ENCODE measurements around the gene AAGAB. TPM values are rescaled to one million over a fixed set of nuclear protein-coding genes. Genes with fewer than 3 reads are reported as not detected.
A peak's percentile ranks its signal among the peaks of the same experiment; 100 is the strongest.

Gene AAGAB
- total RNA-seq, 1 experiment from 2014 or later, result 46.3 TPM

DNA sequence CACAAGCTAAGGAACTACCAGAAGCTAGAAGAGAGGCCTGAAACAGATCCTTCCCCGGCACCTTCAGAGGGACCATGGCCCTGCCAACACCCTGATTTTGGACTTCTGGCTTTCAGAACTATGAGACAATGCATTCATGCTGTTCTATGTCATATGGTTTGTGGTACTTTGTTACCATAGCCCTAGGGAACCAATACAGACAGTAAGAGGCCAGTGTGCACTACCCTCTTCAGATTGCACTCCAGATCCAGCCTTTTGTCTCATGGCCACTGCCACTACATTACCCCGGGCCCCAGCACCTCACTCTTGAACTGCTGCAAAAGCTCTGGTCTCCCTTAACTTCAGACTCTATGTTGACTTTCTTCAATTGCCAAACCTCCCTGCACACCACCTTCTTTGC lies 24.0 kb downstream of the AAGAB start:
- H3K27ac ChIP-seq (ENCODE audit: low read length), result no peak overlapping the region
- no peak overlapping the region for H3K4me2 ChIP-seq (ENCODE audit: low read depth, low read length, poor library complexity, severe bottlenecking)
- no peaks in the 10 kb centered on the region for H3K27me3 ChIP-seq (ENCODE audit: low read length)
- H3K4me1 ChIP-seq (ENCODE audit: low read length), result peaks cover 3% of the 10 kb centered on the region
- H3K79me2 ChIP-seq (ENCODE audit: low read length), result no peaks in the 10 kb centered on the region
- H3K9me3 ChIP-seq (ENCODE audit: low read length), result no peaks in the 10 kb centered on the region
- no peak overlapping the region for H3K9ac ChIP-seq (ENCODE audit: low read length)
- H3K36me3 ChIP-seq (ENCODE audit: insufficient read depth, low read length), result peaks cover 4% of the 10 kb centered on the region; the same call in 1 of the 2 replicates
- H4K20me1 ChIP-seq (ENCODE audit: insufficient read depth, low read depth, low read length), result peaks cover 8% of the 10 kb centered on the region; the same call in 1 of the 2 replicates
- H3K9me2 ChIP-seq (replicated peaks; ENCODE audit: insufficient read depth, low read length), result no peaks in the 10 kb centered on the region
- no peak for DNase-seq
- no peak overlapping the region for H3K4me3 ChIP-seq (ENCODE audit: low read length)
- no peak overlapping the region for H2AFZ ChIP-seq (ENCODE audit: low read length)

DNA sequence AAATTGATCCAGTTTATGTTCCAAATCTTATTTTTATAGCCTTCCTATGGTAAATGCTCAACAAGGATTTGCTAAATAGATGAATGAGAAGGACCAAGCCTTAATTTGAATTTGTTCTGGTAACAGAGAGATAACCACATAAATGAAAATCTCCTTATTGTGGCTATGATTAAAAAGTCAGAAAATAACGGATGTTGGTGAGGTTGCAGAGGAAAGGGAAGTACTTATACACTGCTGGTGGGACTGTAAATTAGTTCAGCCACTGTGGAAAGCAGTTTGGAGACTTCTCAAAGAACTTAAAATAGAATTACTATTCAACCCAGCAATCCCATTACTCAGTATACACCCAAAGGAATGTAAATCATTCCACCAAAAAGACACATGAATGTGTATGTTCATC lies 26.2 kb downstream of the AAGAB start:
- no peak for DNase-seq
- Histone ChIP-seq H3K79me2 (ENCODE audit: low read length) (no peaks in the 10 kb centered on the region), H3K27ac (ENCODE audit: low read length) (no peak overlapping the region), H3K9me3 (ENCODE audit: low read length) (no peaks in the 10 kb centered on the region), H3K9me2 (replicated peaks; ENCODE audit: insufficient read depth, low read length) (no peaks in the 10 kb centered on the region), H2AFZ (ENCODE audit: low read length) (no peak overlapping the region), H3K36me3 (ENCODE audit: insufficient read depth, low read length) (peaks cover 4% of the 10 kb centered on the region; the same call in 1 of the 2 replicates), H3K4me1 (ENCODE audit: low read length) (peaks cover 12% of the 10 kb centered on the region), H4K20me1 (ENCODE audit: insufficient read depth, low read depth, low read length) (peaks cover 2% of the 10 kb centered on the region; the same call in 1 of the 2 replicates), H3K27me3 (ENCODE audit: low read length) (no peaks in the 10 kb centered on the region), H3K4me2 (ENCODE audit: low read depth, low read length, poor library complexity, severe bottlenecking) (no peak overlapping the region), H3K4me3 (ENCODE audit: low read length) (no peak overlapping the region), H3K9ac (ENCODE audit: low read length) (no peak overlapping the region)

GRCh38 chr15:67227846-67228245 lies 26.6 kb downstream of the AAGAB start:
- peaks cover 12% of the 10 kb centered on the region for H3K4me1 ChIP-seq (ENCODE audit: low read length)
- H3K9me2 ChIP-seq (replicated peaks; ENCODE audit: insufficient read depth, low read length), result no peaks in the 10 kb centered on the region
- H2AFZ ChIP-seq (ENCODE audit: low read length), result no peak overlapping the region

DNA sequence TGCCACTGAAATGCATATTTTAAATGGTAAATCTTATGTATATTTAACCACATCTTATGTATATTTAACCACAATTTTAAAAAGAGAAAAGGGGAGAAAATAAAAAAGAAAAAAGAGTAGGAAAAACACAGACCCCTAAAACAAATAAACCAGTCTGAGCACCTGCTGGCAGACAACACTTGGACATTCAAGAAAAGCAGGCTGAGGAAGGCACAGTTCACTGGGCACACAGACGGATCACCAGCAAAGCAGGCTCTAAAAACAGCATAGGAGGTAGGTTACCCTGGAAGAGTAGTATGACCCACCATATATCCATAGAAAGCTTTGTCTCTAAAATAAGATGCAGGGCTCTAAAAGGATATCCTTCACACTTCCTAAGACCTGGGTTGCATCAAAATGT lies 27.0 kb downstream of the AAGAB start:
- Histone ChIP-seq H3K79me2 (ENCODE audit: low read length) (no peaks in the 10 kb centered on the region), H2AFZ (ENCODE audit: low read length) (no peak overlapping the region), H3K9me3 (ENCODE audit: low read length) (no peaks in the 10 kb centered on the region), H3K9me2 (replicated peaks; ENCODE audit: insufficient read depth, low read length) (no peaks in the 10 kb centered on the region), H3K27ac (ENCODE audit: low read length) (no peak overlapping the region), H3K4me3 (ENCODE audit: low read length) (no peak overlapping the region), H3K9ac (ENCODE audit: low read length) (no peak overlapping the region), H3K4me2 (ENCODE audit: low read depth, low read length, poor library complexity, severe bottlenecking) (no peak overlapping the region), H4K20me1 (ENCODE audit: insufficient read depth, low read depth, low read length) (peaks cover 7% of the 10 kb centered on the region; the same call in 1 of the 2 replicates), H3K36me3 (ENCODE audit: insufficient read depth, low read length) (peaks cover 4% of the 10 kb centered on the region; the same call in 1 of the 2 replicates), H3K27me3 (ENCODE audit: low read length) (no peaks in the 10 kb centered on the region), H3K4me1 (ENCODE audit: low read length) (peaks cover 12% of the 10 kb centered on the region)
- no peak for DNase-seq

More at GRCh38 chr15:67227846-67228245, 26.6 kb downstream of the AAGAB start:
- Histone ChIP-seq H3K27ac (ENCODE audit: low read length) (no peak overlapping the region), H3K4me3 (ENCODE audit: low read length) (no peak overlapping the region), H3K27me3 (ENCODE audit: low read length) (no peaks in the 10 kb centered on the region), H3K36me3 (ENCODE audit: insufficient read depth, low read length) (peaks cover 4% of the 10 kb centered on the region; the same call in 1 of the 2 replicates), H3K9ac (ENCODE audit: low read length) (no peak overlapping the region), H3K9me3 (ENCODE audit: low read length) (no peaks in the 10 kb centered on the region), H3K4me2 (ENCODE audit: low read depth, low read length, poor library complexity, severe bottlenecking) (no peak overlapping the region), H3K79me2 (ENCODE audit: low read length) (no peaks in the 10 kb centered on the region), H4K20me1 (ENCODE audit: insufficient read depth, low read depth, low read length) (peaks cover 5% of the 10 kb centered on the region; the same call in 1 of the 2 replicates)
- no peak for DNase-seq

DNA sequence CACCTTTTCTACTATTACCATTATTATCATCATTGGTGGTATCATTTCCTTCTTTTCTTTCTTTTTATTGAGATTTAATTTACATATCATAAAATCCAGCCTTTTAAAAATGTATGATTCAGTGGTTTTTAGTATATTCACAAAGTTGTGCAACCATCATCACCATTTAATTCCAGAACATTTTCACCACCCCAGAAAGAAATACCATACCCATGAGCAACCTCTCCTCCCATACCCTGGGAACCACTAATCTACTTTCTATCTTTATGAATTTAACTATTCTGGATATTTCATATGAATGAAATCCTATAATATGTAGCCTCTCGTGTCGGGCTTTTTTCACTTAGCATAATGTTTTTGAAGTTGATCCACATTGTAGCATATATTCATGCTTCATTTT lies 29.1 kb downstream of the AAGAB start:
- Histone ChIP-seq H3K79me2 (ENCODE audit: low read length) (no peaks in the 10 kb centered on the region), H3K27me3 (ENCODE audit: low read length) (no peaks in the 10 kb centered on the region), H3K9me3 (ENCODE audit: low read length) (no peaks in the 10 kb centered on the region), H3K27ac (ENCODE audit: low read length) (no peak overlapping the region), H3K9ac (ENCODE audit: low read length) (no peak overlapping the region), H3K4me1 (ENCODE audit: low read length) (peaks cover 12% of the 10 kb centered on the region), H4K20me1 (ENCODE audit: insufficient read depth, low read depth, low read length) (peaks cover 7% of the 10 kb centered on the region; the same call in 1 of the 2 replicates), H3K36me3 (ENCODE audit: insufficient read depth, low read length) (no peaks in the 10 kb centered on the region), H3K9me2 (replicated peaks; ENCODE audit: insufficient read depth, low read length) (no peaks in the 10 kb centered on the region), H3K4me2 (ENCODE audit: low read depth, low read length, poor library complexity, severe bottlenecking) (peak overlapping the region; percentile 16), H3K4me3 (ENCODE audit: low read length) (no peak overlapping the region), H2AFZ (ENCODE audit: low read length) (no peak overlapping the region)
- DNase-seq, result no peak

DNA sequence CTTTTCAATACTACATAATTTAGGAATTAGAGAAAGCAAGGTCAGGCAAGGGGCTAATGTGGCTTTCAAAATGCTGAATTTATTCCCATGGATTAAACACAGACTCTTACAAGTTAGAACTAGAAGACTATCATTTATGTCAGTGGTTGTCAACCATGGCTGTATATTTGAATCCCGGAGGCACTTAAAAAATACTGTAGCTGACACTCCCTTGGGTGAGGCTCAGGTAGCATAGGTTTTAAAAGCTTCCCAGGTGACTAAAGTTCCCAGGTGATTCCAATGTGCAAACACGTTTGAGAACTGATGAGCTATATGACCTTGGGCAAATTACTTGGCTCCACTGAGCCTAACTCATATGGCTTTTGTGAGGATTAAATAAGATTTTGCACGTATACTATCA lies 29.6 kb downstream of the AAGAB start:
- Histone ChIP-seq H3K9ac (ENCODE audit: low read length) (no peak overlapping the region), H3K4me1 (ENCODE audit: low read length) (peaks cover 12% of the 10 kb centered on the region), H3K4me3 (ENCODE audit: low read length) (no peak overlapping the region), H3K9me3 (ENCODE audit: low read length) (no peaks in the 10 kb centered on the region), H3K4me2 (ENCODE audit: low read depth, low read length, poor library complexity, severe bottlenecking) (peak overlapping the region; percentile 16), H2AFZ (ENCODE audit: low read length) (no peak overlapping the region), H3K9me2 (replicated peaks; ENCODE audit: insufficient read depth, low read length) (no peaks in the 10 kb centered on the region), H3K27ac (ENCODE audit: low read length) (no peak overlapping the region), H3K79me2 (ENCODE audit: low read length) (no peaks in the 10 kb centered on the region), H3K27me3 (ENCODE audit: low read length) (no peaks in the 10 kb centered on the region), H4K20me1 (ENCODE audit: insufficient read depth, low read depth, low read length) (peaks cover 7% of the 10 kb centered on the region; the same call in 1 of the 2 replicates), H3K36me3 (ENCODE audit: insufficient read depth, low read length) (no peaks in the 10 kb centered on the region)
- no peak for DNase-seq

GRCh38 chr15:67219288-67219687 lies 35.2 kb downstream of the AAGAB start:
- no peak overlapping the region for H3K27ac ChIP-seq (ENCODE audit: low read length)
- H3K4me1 ChIP-seq (ENCODE audit: low read length), result peaks cover 10% of the 10 kb centered on the region
- no peak overlapping the region for H2AFZ ChIP-seq (ENCODE audit: low read length)
- 0 out of 2 replicates have a peak, but pooled peaks cover 5% of the 10 kb centered on the region for H4K20me1 ChIP-seq (ENCODE audit: insufficient read depth, low read depth, low read length)
- no peaks in the 10 kb centered on the region for H3K9me3 ChIP-seq (ENCODE audit: low read length)
- no peak overlapping the region for H3K4me3 ChIP-seq (ENCODE audit: low read length)
- H3K27me3 ChIP-seq (ENCODE audit: low read length), result no peaks in the 10 kb centered on the region
- H3K4me2 ChIP-seq (ENCODE audit: low read depth, low read length, poor library complexity, severe bottlenecking), result no peak overlapping the region
- no peak for DNase-seq
- no peaks in the 10 kb centered on the region for H3K79me2 ChIP-seq (ENCODE audit: low read length)
- no peak overlapping the region for H3K9ac ChIP-seq (ENCODE audit: low read length)
- no peaks in the 10 kb centered on the region for H3K36me3 ChIP-seq (ENCODE audit: insufficient read depth, low read length)
- H3K9me2 ChIP-seq (replicated peaks; ENCODE audit: insufficient read depth, low read length), result no peaks in the 10 kb centered on the region

DNA sequence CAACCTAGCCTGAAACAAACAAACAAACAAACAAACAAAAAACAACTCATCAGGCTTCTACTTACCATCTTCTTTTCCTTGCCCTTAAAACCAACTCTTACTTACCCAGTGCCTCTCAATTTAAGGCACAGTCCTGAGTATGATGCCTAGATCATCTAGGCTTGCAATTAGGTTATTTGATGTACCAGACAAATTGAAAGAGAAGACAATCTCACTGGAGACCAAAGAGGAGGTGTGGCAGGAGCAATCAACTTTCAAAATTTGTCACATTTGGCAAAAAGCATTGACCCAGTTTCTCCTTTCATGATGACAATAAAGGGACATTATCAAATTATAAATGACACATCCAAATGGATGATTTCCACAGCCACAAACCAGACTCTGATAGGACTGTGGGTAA lies 36.0 kb downstream of the AAGAB start:
- H3K4me1 ChIP-seq (ENCODE audit: low read length), result peaks cover 10% of the 10 kb centered on the region
- no peak overlapping the region for H3K4me2 ChIP-seq (ENCODE audit: low read depth, low read length, poor library complexity, severe bottlenecking)
- H3K9me2 ChIP-seq (replicated peaks; ENCODE audit: insufficient read depth, low read length), result no peaks in the 10 kb centered on the region
- H3K9me3 ChIP-seq (ENCODE audit: low read length), result no peaks in the 10 kb centered on the region
- H3K4me3 ChIP-seq (ENCODE audit: low read length), result no peak overlapping the region
- no peaks in the 10 kb centered on the region for H3K27me3 ChIP-seq (ENCODE audit: low read length)
- H3K27ac ChIP-seq (ENCODE audit: low read length), result no peak overlapping the region
- H4K20me1 ChIP-seq (ENCODE audit: insufficient read depth, low read depth, low read length), result 0 out of 2 replicates have a peak, but pooled peaks cover 5% of the 10 kb centered on the region
- no peaks in the 10 kb centered on the region for H3K36me3 ChIP-seq (ENCODE audit: insufficient read depth, low read length)
- no peak overlapping the region for H2AFZ ChIP-seq (ENCODE audit: low read length)
- H3K9ac ChIP-seq (ENCODE audit: low read length), result no peak overlapping the region
- H3K79me2 ChIP-seq (ENCODE audit: low read length), result no peaks in the 10 kb centered on the region
- DNase-seq, result no peak
